Panc1 (cell line): Measurements from ENCODE around the gene FGGY. TPM values are rescaled to one million over a fixed set of nuclear protein-coding genes. Genes with fewer than 3 reads are reported as not detected.

Experiments used
- ATAC-seq: fragments of 200-7000 bp; cut with Tn5 transposase; 2 replicates; pipeline ENCODE4 v1.9.1; 2020; ENCODE audit warnings: mild to moderate bottlenecking, moderate library complexity
- BruUV-seq: library from RNA; stranded (reverse); fragments of 400-500 nt; replicated peaks from 2 replicates; lab custom pipeline; 2021; lab: Mats Ljungman, UMichigan
- CTCF ChIA-PET: fragments of 300-600 bp; sonication (Branson Sonifier 250); formaldehyde crosslinking; loops from one replicate; lab custom pipeline; 2022; ENCODE audit warnings: antibody characterized with exemption; lab: Charles Lee
- POLR2A ChIA-PET: fragments of 300-600 bp; sonication (Branson Sonifier 250); formaldehyde crosslinking; loops from one replicate; lab custom pipeline; 2022; ENCODE audit warnings: antibody characterized with exemption; lab: Charles Lee
- DNase-seq: peaks from one replicate; pipeline ENCODE4 v3.0.0-alpha.2; 2010; ENCODE audit warnings: low read depth, low spot score
- H3K27ac ChIP-seq: 2 replicates; pipeline ENCODE4 v1.5.1; 2011; ENCODE audit warnings: mild to moderate bottlenecking, low read length, inconsistent platforms
- H3K27me3 ChIP-seq: fragments of 200-500 bp; sonication (Bioruptor generic); 2 replicates; pipeline ENCODE4 v1.6.0; 2014; ENCODE audit warnings: low read length, inconsistent platforms; ENCODE audit not compliant: control insufficient read depth, insufficient read depth
- H3K36me3 ChIP-seq: fragments of 200-500 bp; sonication (Bioruptor generic); 2 replicates; pipeline ENCODE4 v1.5.1; 2014; ENCODE audit warnings: inconsistent platforms, mild to moderate bottlenecking, low read length, moderate library complexity; ENCODE audit not compliant: control insufficient read depth, insufficient read depth
- H3K4me1 ChIP-seq: 2 replicates; pipeline ENCODE4 v1.5.1; 2011; ENCODE audit warnings: inconsistent platforms, mild to moderate bottlenecking, low read length, moderate library complexity; ENCODE audit not compliant: control insufficient read depth, insufficient read depth
- H3K4me3 ChIP-seq, 2 experiments: 2 replicates each; pipeline ENCODE4 v1.5.1; 2011 to 2012; ENCODE audit warnings: low read depth in 2 of 2, low read length in 2 of 2, mild to moderate bottlenecking in 2 of 2, inconsistent platforms in 1 of 2, moderate library complexity in 1 of 2
- H3K9me3 ChIP-seq: fragments of 200-500 bp; sonication (Bioruptor generic); 2 replicates; pipeline ENCODE4 v1.5.1; 2014; ENCODE audit warnings: low read depth, mild to moderate bottlenecking, inconsistent platforms, low read length, moderate library complexity; ENCODE audit not compliant: control insufficient read depth, insufficient read depth
- POLR2AphosphoS5 ChIP-seq: IDR thresholded peaks from 2 replicates; pipeline ENCODE4 v1.6.1; 2012; ENCODE audit warnings: mild to moderate bottlenecking, low read depth, low read length, moderate library complexity
- SIN3A ChIP-seq: IDR thresholded peaks from 2 replicates; pipeline ENCODE4 v1.6.1; 2012; ENCODE audit warnings: low read depth, mild to moderate bottlenecking, low read length, moderate library complexity, borderline replicate concordance; ENCODE audit not compliant: insufficient read depth
- TCF7L2 ChIP-seq: IDR thresholded peaks from 2 replicates; pipeline ENCODE4 v1.6.1; 2011; ENCODE audit warnings: mild to moderate bottlenecking, low read depth, low read length, inconsistent platforms
- in situ Hi-C: cut with HindIII; loops from 2 replicates; pipeline ENCODE4 v1.10.0; 2016; ENCODE audit warnings: low sequenced_read_pairs, low pct_unique_long_range_greater_than_20kb
- intact Hi-C: fragments of 100-400 bp; cut with micrococcal nuclease; formaldehyde crosslinking; loops from one replicate; pipeline ENCODE4 v1.10.0; 2022; ENCODE audit not compliant: unreplicated experiment
- total RNA-seq: library from RNA; stranded (reverse); gene quantifications from one replicate; pipeline ENCODE4 v1.2.1, GENCODE V29; 2021; ENCODE audit not compliant: unreplicated experiment
- TF ChIP-seq, protein P1 (sequence below): fragments of 450-650 bp; IDR thresholded peaks from 2 replicates; pipeline ENCODE4 v1.5.1; 2017; ENCODE audit warnings: mild to moderate bottlenecking
- TF ChIP-seq, protein P2 (sequence below), 2 experiments: IDR thresholded peaks; 2 replicates each; pipeline ENCODE4 v1.6.1; 2011 to 2012; ENCODE audit warnings: low read depth in 2 of 2, control low read depth in 1 of 2, low read length in 1 of 2, mild to moderate bottlenecking in 1 of 2, moderate library complexity in 1 of 2; ENCODE audit not compliant: insufficient read depth in 1 of 2

The FGGY gene
- total RNA-seq, 1 experiment from 2014 or later: 15.5 TPM

DNA sequence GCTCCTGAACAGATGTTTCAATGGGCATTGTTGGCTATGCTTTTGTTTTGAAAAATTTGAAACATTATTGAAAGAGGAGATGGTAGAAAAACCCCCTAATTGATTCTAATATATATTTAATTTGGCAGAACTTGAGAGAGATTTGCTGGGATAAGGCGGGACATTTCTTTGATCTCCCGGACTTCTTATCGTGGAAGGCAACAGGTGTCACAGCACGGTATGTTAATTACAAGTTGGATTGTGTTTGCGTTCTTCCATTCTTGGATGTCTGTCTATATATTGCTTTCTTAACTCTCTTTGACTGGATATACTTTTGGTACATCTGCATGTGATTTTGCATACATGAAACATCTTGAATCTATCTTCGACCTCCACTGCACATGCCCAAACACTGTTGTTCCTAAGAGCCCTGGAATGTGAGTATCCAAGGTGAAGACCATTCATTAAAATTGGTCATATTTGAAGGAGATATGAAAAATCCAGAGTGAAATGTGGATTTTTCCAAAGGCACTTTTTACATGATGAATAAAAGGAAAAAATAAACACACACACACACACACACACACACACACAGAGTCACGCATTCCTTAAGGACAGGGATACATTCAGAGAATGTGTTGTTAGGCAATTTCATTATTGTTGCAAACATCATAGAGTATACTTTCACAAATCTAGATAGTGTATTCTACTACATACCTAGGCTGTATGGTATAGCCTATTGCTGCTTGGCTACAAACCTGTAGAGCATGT is 81.9 kb downstream of the FGGY start:
- intact Hi-C loops: no loop called here
- Histone ChIP-seq H3K27me3 (no peaks in the 10 kb centered on the region), H3K36me3 (no peaks in the 10 kb centered on the region), H3K4me3 (no peak overlapping the region), H3K4me1 (no peaks in the 10 kb centered on the region), H3K9me3 (no peaks in the 10 kb centered on the region), H3K27ac (no peak overlapping the region)
- CTCF ChIA-PET: no interaction called here
- in situ Hi-C loops: no loop called here
- DNase-seq (no peak), ATAC-seq (no peak)
- BruUV-seq: no TSS peak
- POLR2A ChIA-PET: no interaction called here
- TF ChIP-seq SIN3A (no peak), POLR2AphosphoS5 (no peak)
- TF ChIP-seq, protein P1, sequence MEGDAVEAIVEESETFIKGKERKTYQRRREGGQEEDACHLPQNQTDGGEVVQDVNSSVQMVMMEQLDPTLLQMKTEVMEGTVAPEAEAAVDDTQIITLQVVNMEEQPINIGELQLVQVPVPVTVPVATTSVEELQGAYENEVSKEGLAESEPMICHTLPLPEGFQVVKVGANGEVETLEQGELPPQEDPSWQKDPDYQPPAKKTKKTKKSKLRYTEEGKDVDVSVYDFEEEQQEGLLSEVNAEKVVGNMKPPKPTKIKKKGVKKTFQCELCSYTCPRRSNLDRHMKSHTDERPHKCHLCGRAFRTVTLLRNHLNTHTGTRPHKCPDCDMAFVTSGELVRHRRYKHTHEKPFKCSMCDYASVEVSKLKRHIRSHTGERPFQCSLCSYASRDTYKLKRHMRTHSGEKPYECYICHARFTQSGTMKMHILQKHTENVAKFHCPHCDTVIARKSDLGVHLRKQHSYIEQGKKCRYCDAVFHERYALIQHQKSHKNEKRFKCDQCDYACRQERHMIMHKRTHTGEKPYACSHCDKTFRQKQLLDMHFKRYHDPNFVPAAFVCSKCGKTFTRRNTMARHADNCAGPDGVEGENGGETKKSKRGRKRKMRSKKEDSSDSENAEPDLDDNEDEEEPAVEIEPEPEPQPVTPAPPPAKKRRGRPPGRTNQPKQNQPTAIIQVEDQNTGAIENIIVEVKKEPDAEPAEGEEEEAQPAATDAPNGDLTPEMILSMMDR: no peak

DNA sequence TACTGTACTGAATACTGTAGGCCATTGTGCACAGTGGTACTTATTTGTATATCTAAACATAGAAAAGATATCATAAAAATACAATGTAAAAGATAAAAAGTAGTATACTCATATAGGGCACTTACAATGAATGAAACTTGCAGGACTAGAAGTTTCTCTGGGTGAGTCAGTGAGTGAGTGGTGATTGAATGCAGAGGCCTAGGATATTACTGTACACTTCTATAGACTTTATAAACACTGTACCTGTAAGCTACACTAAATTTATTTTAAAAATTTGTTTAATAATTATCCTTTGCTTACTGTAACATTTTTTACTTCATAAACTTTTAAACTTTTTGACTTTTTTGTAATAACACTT is 82.5 kb downstream of the FGGY start:
- Histone ChIP-seq H3K27me3 (no peaks in the 10 kb centered on the region), H3K4me3 (no peak overlapping the region), H3K36me3 (no peaks in the 10 kb centered on the region), H3K4me1 (no peaks in the 10 kb centered on the region), H3K27ac (no peak overlapping the region), H3K9me3 (no peaks in the 10 kb centered on the region)
- no peak for ATAC-seq
- no peak for DNase-seq
- ChIA-PET CTCF (no interaction called here), POLR2A (no interaction called here)
- BruUV-seq: no TSS peak
- TF ChIP-seq TCF7L2 (no peak), SIN3A (no peak), POLR2AphosphoS5 (no peak)
- TF ChIP-seq, protein P2, sequence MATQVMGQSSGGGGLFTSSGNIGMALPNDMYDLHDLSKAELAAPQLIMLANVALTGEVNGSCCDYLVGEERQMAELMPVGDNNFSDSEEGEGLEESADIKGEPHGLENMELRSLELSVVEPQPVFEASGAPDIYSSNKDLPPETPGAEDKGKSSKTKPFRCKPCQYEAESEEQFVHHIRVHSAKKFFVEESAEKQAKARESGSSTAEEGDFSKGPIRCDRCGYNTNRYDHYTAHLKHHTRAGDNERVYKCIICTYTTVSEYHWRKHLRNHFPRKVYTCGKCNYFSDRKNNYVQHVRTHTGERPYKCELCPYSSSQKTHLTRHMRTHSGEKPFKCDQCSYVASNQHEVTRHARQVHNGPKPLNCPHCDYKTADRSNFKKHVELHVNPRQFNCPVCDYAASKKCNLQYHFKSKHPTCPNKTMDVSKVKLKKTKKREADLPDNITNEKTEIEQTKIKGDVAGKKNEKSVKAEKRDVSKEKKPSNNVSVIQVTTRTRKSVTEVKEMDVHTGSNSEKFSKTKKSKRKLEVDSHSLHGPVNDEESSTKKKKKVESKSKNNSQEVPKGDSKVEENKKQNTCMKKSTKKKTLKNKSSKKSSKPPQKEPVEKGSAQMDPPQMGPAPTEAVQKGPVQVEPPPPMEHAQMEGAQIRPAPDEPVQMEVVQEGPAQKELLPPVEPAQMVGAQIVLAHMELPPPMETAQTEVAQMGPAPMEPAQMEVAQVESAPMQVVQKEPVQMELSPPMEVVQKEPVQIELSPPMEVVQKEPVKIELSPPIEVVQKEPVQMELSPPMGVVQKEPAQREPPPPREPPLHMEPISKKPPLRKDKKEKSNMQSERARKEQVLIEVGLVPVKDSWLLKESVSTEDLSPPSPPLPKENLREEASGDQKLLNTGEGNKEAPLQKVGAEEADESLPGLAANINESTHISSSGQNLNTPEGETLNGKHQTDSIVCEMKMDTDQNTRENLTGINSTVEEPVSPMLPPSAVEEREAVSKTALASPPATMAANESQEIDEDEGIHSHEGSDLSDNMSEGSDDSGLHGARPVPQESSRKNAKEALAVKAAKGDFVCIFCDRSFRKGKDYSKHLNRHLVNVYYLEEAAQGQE (IDR thresholded peaks at IDR 0.05; ENCODE audit: insufficient read depth in 1 of 2, low read depth in 2 of 2, low read length in 1 of 2): no peak
- TF ChIP-seq, protein P1: no peak
- in situ Hi-C loops: no loop called here
- intact Hi-C loops: no loop called here
